Astrocyte (in vitro differentiated cells and primary cell): ENCODE measurements around the gene PECR. TPM values are rescaled to one million over a fixed set of nuclear protein-coding genes. Genes with fewer than 3 reads are reported as not detected.

Experiments
- DNase-seq: peaks from one replicate; pipeline ENCODE4 v3.0.0-alpha.2; 2010; ENCODE audit warnings: low read depth
- FAIRE-seq: peaks from 2 replicates; lab custom pipeline; 2011; peaks lifted over from hg19 to GRCh38; lab: Jason Lieb, UNC
- H2AFZ ChIP-seq: 2 replicates; pipeline ENCODE4 v1.6.0; 2012; ENCODE audit warnings: low read depth, low read length, inconsistent platforms
- H3K27ac ChIP-seq: 2 replicates; pipeline ENCODE4 v1.5.1; 2011; ENCODE audit warnings: low read depth, low read length, inconsistent platforms
- H3K27me3 ChIP-seq: 2 replicates; pipeline ENCODE4 v1.6.0; 2011; ENCODE audit warnings: low read length, inconsistent platforms; ENCODE audit not compliant: insufficient read depth
- H3K36me3 ChIP-seq: 2 replicates; pipeline ENCODE4 v1.5.1; 2011; ENCODE audit warnings: low read length, inconsistent platforms; ENCODE audit not compliant: insufficient read depth
- H3K4me1 ChIP-seq: 2 replicates; pipeline ENCODE4 v1.5.1; 2011; ENCODE audit warnings: low read length, inconsistent platforms; ENCODE audit not compliant: insufficient read depth
- H3K4me2 ChIP-seq: 2 replicates; pipeline ENCODE4 v1.6.0; 2012; ENCODE audit warnings: low read length, inconsistent platforms
- H3K4me3 ChIP-seq: 2 replicates; pipeline ENCODE4 v1.5.1; 2011; ENCODE audit warnings: low read depth, mild to moderate bottlenecking, low read length, inconsistent platforms; ENCODE audit not compliant: insufficient read depth
- H3K79me2 ChIP-seq: 2 replicates; pipeline ENCODE4 v1.6.0; 2012; ENCODE audit warnings: mild to moderate bottlenecking, low read length, inconsistent platforms; ENCODE audit not compliant: insufficient read depth
- H3K9ac ChIP-seq: 2 replicates; pipeline ENCODE4 v1.6.0; 2012; ENCODE audit warnings: mild to moderate bottlenecking, low read length, inconsistent platforms
- H3K9me3 ChIP-seq: 2 replicates; pipeline ENCODE4 v1.5.1; 2012; ENCODE audit warnings: low read depth, mild to moderate bottlenecking, low read length, inconsistent platforms; ENCODE audit not compliant: insufficient read depth
- H4K20me1 ChIP-seq: 2 replicates; pipeline ENCODE4 v1.6.0; 2012; ENCODE audit warnings: low read length, inconsistent platforms; ENCODE audit not compliant: insufficient read depth
- H3K27ac Mint-ChIP-seq: one replicate; pipeline ENCODE4 v1.8.0; 2021; ENCODE audit warnings: mild to moderate bottlenecking, mixed read lengths; ENCODE audit not compliant: unreplicated experiment
- H3K27me3 Mint-ChIP-seq: one replicate; pipeline ENCODE4 v1.8.0; 2021; ENCODE audit warnings: low read depth, mixed read lengths; ENCODE audit not compliant: unreplicated experiment
- H3K36me3 Mint-ChIP-seq: one replicate; pipeline ENCODE4 v1.8.0; 2021; ENCODE audit warnings: low read depth, mixed read lengths; ENCODE audit not compliant: unreplicated experiment
- H3K4me1 Mint-ChIP-seq: one replicate; pipeline ENCODE4 v1.8.0; 2021; ENCODE audit warnings: low read depth, mixed read lengths; ENCODE audit not compliant: unreplicated experiment
- H3K4me3 Mint-ChIP-seq: one replicate; pipeline ENCODE4 v1.8.0; 2021; ENCODE audit warnings: mild to moderate bottlenecking, moderate library complexity, mixed read lengths; ENCODE audit not compliant: unreplicated experiment
- H3K9me3 Mint-ChIP-seq: one replicate; pipeline ENCODE4 v1.8.0; 2021; ENCODE audit warnings: mild to moderate bottlenecking, mixed read lengths; ENCODE audit not compliant: unreplicated experiment
- CTCF ChIP-seq: IDR thresholded peaks from 2 replicates; pipeline ENCODE4 v1.5.1; 2011; ENCODE audit warnings: low read depth, mild to moderate bottlenecking, inconsistent platforms, low read length, moderate library complexity; ENCODE audit not compliant: insufficient read depth
- EZH2 ChIP-seq: IDR thresholded peaks from 2 replicates; pipeline ENCODE4 v1.6.1; 2012; ENCODE audit warnings: mild to moderate bottlenecking, low read length, inconsistent platforms; ENCODE audit not compliant: insufficient read depth
- total RNA-seq: library from RNA; stranded (reverse); gene quantifications from 2 replicates; pipeline ENCODE4 v1.2.1, GENCODE V29; 2021

Gene PECR
- total RNA-seq, 1 donor from 2014 or later, result 17.0 TPM

- TF ChIP-seq CTCF (no peak), EZH2 (no peak)
- H2AFZ ChIP-seq, result no peak overlapping the region
- H3K4me2 ChIP-seq, result no peak overlapping the region
- H3K36me3 ChIP-seq, result peaks cover 85% of the 10 kb centered on the region
- H3K27me3 ChIP-seq, result no peaks in the 10 kb centered on the region
- H3K9ac ChIP-seq, result no peak overlapping the region
- peaks cover 90% of the 10 kb centered on the region for H3K79me2 ChIP-seq
- H3K27ac ChIP-seq, result no peak overlapping the region
- FAIRE-seq, result no peak
- no peaks in the 10 kb centered on the region for H3K9me3 ChIP-seq
- no peaks in the 10 kb centered on the region for H3K27me3 Mint-ChIP-seq
- no peak overlapping the region for H3K4me3 Mint-ChIP-seq
- no peak overlapping the region for H3K4me3 ChIP-seq
- peaks cover 40% of the 10 kb centered on the region for H4K20me1 ChIP-seq
- no peaks in the 10 kb centered on the region for H3K4me1 ChIP-seq
- no peaks in the 10 kb centered on the region for H3K9me3 Mint-ChIP-seq
- H3K36me3 Mint-ChIP-seq, result peaks cover 23% of the 10 kb centered on the region
- DNase-seq, result no peak
- H3K4me1 Mint-ChIP-seq, result peaks cover 12% of the 10 kb centered on the region
- no peak overlapping the region for H3K27ac Mint-ChIP-seq
Measured at GRCh38 chr2:216126943-216127342, 45.3 kb upstream of the PECR start.

GRCh38 chr2:216121255-216121654 is 39.6 kb upstream of the PECR start:
- no peak overlapping the region for H3K27ac ChIP-seq
- H3K4me3 ChIP-seq, result no peak overlapping the region
- H3K4me3 Mint-ChIP-seq, result no peak overlapping the region
- H3K36me3 ChIP-seq, result peaks cover 80% of the 10 kb centered on the region
- H3K9me3 Mint-ChIP-seq, result no peaks in the 10 kb centered on the region
- H3K4me1 ChIP-seq, result peaks cover 8% of the 10 kb centered on the region
- no peak for DNase-seq
- no peak overlapping the region for H3K9ac ChIP-seq
- H3K4me1 Mint-ChIP-seq, result peaks cover 30% of the 10 kb centered on the region
- no peak overlapping the region for H3K4me2 ChIP-seq
- no peak overlapping the region for H3K27ac Mint-ChIP-seq
- H3K27me3 ChIP-seq, result no peaks in the 10 kb centered on the region
- FAIRE-seq, result no peak
- peaks cover 30% of the 10 kb centered on the region for H3K36me3 Mint-ChIP-seq
- peaks cover 96% of the 10 kb centered on the region for H3K79me2 ChIP-seq
- H4K20me1 ChIP-seq, result peaks cover 26% of the 10 kb centered on the region
- no peaks in the 10 kb centered on the region for H3K9me3 ChIP-seq
- TF ChIP-seq EZH2 (no peak), CTCF (no peak)
- no peak overlapping the region for H2AFZ ChIP-seq
- H3K27me3 Mint-ChIP-seq, result no peaks in the 10 kb centered on the region

- DNase-seq (no peak), FAIRE-seq (peak; percentile 47)
- Histone ChIP-seq H3K36me3 (peaks cover 75% of the 10 kb centered on the region), H3K9ac (no peak overlapping the region), H3K27me3 (no peaks in the 10 kb centered on the region), H2AFZ (no peak overlapping the region), H3K79me2 (peaks cover 98% of the 10 kb centered on the region), H3K9me3 (no peaks in the 10 kb centered on the region), H3K4me1 (peaks cover 17% of the 10 kb centered on the region), H4K20me1 (peaks cover 26% of the 10 kb centered on the region), H3K27ac (no peak overlapping the region), H3K4me2 (no peak overlapping the region), H3K4me3 (no peak overlapping the region)
- Mint-ChIP-seq H3K4me3 (no peak overlapping the region), H3K27me3 (no peaks in the 10 kb centered on the region), H3K9me3 (no peaks in the 10 kb centered on the region), H3K36me3 (peaks cover 29% of the 10 kb centered on the region), H3K27ac (no peak overlapping the region), H3K4me1 (peaks cover 35% of the 10 kb centered on the region)
- TF ChIP-seq CTCF, result no peak
- no peak for TF ChIP-seq EZH2
Measured at GRCh38 chr2:216119986-216120385, 38.4 kb upstream of the PECR start.
